Mesendoderm (in vitro differentiated cells): Measurements from ENCODE around the gene LRRC70.

Experiments
- DNase-seq: peaks from one replicate; pipeline ENCODE4 v3.0.0; 2013
- H2AK5ac ChIP-seq: 2 replicates; pipeline ENCODE4 v1.6.1; 2013; ENCODE audit warnings: low read length, inconsistent platforms
- H2BK120ac ChIP-seq: 2 replicates; pipeline ENCODE4 v1.6.1; 2013; ENCODE audit warnings: low read depth, mild to moderate bottlenecking, low read length, moderate library complexity, mixed read lengths
- H2BK15ac ChIP-seq: replicated peaks from 2 replicates; pipeline ENCODE4 v1.6.1; 2013; ENCODE audit warnings: low read depth, mild to moderate bottlenecking, moderate library complexity
- H2BK5ac ChIP-seq: 2 replicates; pipeline ENCODE4 v1.6.1; 2013; ENCODE audit warnings: low read length, inconsistent platforms
- H3K18ac ChIP-seq: 2 replicates; pipeline ENCODE4 v1.6.1; 2013; ENCODE audit warnings: mild to moderate bottlenecking, low read length, mixed read lengths
- H3K23ac ChIP-seq: one replicate; pipeline ENCODE4 v1.6.1; 2013; ENCODE audit warnings: low read length
- H3K27ac ChIP-seq: 2 replicates; pipeline ENCODE4 v1.5.1; 2013; ENCODE audit warnings: low read depth, mild to moderate bottlenecking, inconsistent platforms, low read length, moderate library complexity
- H3K27me3 ChIP-seq: 2 replicates; pipeline ENCODE4 v1.6.1; 2013; ENCODE audit warnings: low read length, control low read depth, mild to moderate bottlenecking, inconsistent platforms; ENCODE audit not compliant: insufficient read depth, poor library complexity
- H3K36me3 ChIP-seq: 2 replicates; pipeline ENCODE4 v1.6.1; 2013; ENCODE audit warnings: low read length, inconsistent platforms; ENCODE audit not compliant: control insufficient read depth, insufficient read depth
- H3K4ac ChIP-seq: one replicate; pipeline ENCODE4 v1.6.1; 2013; ENCODE audit warnings: low read depth, mild to moderate bottlenecking, low read length, moderate library complexity
- H3K4me1 ChIP-seq: 2 replicates; pipeline ENCODE4 v1.6.1; 2013; ENCODE audit warnings: low read depth, low read length, inconsistent platforms; ENCODE audit not compliant: control insufficient read depth
- H3K4me2 ChIP-seq: 2 replicates; pipeline ENCODE4 v1.6.1; 2013; ENCODE audit warnings: low read length
- H3K4me3 ChIP-seq: 2 replicates; pipeline ENCODE4 v1.5.1; 2013; ENCODE audit warnings: mild to moderate bottlenecking, low read length
- H3K56ac ChIP-seq: one replicate; pipeline ENCODE4 v1.6.1; 2013; ENCODE audit warnings: low read length
- H3K79me1 ChIP-seq: 2 replicates; pipeline ENCODE4 v1.6.1; 2013; ENCODE audit warnings: low read length, inconsistent platforms
- H3K79me2 ChIP-seq: 2 replicates; pipeline ENCODE4 v1.6.1; 2013; ENCODE audit warnings: mild to moderate bottlenecking, low read length; ENCODE audit not compliant: control insufficient read depth, insufficient read depth
- H3K9ac ChIP-seq: 2 replicates; pipeline ENCODE4 v1.6.1; 2013; ENCODE audit warnings: low read length, inconsistent platforms
- H4K5ac ChIP-seq: one replicate; pipeline ENCODE4 v1.6.1; 2013; ENCODE audit warnings: low read length
- H4K8ac ChIP-seq: one replicate; pipeline ENCODE4 v1.6.1; 2013; ENCODE audit warnings: low read depth, mild to moderate bottlenecking, control low read depth, low read length, moderate library complexity
- WGBS: extraction: QIAGEN DNeasy Blood & Tissue Kit; methylation state at CpG from one replicate; pipeline ENCODE4 v1.1.7; 2013; ENCODE audit warnings: low lambda C conversion rate, missing lambda C conversion rate; ENCODE audit not compliant: insufficient coverage; ENCODE audit errors: extremely low coverage; 5-methylcytosine and 5-hydroxymethylcytosine counted together

The LRRC70 gene

DNA sequence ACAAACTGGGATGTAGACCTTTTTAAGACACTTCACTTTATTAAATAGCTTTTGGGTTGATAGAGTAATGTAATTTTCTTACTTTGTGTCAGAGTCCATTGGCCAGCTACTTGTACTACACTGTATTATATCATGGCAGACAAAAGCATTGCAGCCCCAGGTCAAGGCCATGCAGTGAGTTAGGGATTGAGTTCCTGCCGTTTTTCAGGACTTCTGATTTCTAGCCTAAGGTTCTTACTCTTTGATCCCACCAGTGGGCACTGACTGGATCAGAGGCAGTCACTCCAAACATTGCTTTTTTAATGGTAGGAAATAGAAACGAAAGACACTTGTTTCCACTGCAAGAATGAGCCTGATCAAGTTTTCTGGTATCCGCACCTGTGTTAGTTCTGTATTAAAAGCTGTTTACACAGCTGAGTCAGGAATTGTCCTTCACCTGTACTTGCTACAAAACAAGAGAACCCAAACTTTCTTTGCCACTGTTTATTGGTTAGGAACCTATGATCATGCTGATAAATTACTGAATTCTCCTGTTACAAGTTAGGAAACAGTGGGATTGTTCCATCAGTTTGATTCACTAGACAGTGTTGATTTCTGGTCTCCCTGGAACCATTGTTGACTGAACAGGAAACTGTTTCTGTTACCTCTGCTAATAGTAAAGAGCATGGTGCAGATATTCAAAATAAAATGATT is 22.1 kb downstream of the LRRC70 start:
- Histone ChIP-seq H2BK120ac (no peak overlapping the region), H3K4ac (no peak overlapping the region), H3K9ac (no peak overlapping the region), H2AK5ac (no peak overlapping the region), H3K79me1 (no peaks in the 10 kb centered on the region), H3K79me2 (no peaks in the 10 kb centered on the region), H3K27me3 (no peaks in the 10 kb centered on the region), H3K4me1 (no peaks in the 10 kb centered on the region), H4K8ac (no peak overlapping the region), H2BK15ac (no peak overlapping the region), H2BK5ac (no peak overlapping the region), H3K23ac (no peak overlapping the region), H3K4me2 (no peak overlapping the region), H3K36me3 (no peaks in the 10 kb centered on the region), H3K56ac (no peak overlapping the region), H3K4me3 (no peak overlapping the region), H3K27ac (no peak overlapping the region), H4K5ac (no peak overlapping the region), H3K18ac (no peak overlapping the region)
- no peak for DNase-seq
- WGBS = no CpG with 5 or more reads among the region's 3 CpGs

DNA sequence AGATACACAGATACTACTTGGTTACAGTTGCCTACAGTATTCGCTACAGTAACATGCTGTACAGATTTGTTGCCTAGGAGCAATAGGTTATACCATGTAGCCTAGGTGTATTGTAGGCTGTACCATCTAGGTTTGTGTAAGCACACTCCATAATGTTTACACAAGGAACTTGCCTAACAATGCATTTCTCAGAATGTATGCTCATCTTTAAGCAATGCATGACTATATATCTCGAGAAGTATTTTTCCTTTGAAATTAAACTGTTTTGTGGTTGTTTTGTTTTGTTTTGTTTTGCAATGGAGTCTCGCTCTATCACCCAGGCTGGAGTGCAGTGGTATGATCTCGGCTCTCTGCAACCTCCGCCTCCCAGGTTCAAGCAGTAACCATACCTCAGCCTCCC is 25.3 kb downstream of the LRRC70 start:
- no CpG with 5 or more reads among the region's 5 CpGs for WGBS
- Histone ChIP-seq H3K36me3 (no peaks in the 10 kb centered on the region), H3K4me1 (no peaks in the 10 kb centered on the region), H2BK5ac (no peak overlapping the region), H3K4ac (no peak overlapping the region), H3K4me3 (no peak overlapping the region), H2BK15ac (no peak overlapping the region), H4K8ac (no peak overlapping the region), H3K27me3 (no peaks in the 10 kb centered on the region), H3K27ac (no peak overlapping the region), H3K56ac (no peak overlapping the region), H4K5ac (no peak overlapping the region), H3K79me2 (no peaks in the 10 kb centered on the region), H3K9ac (no peak overlapping the region), H3K18ac (no peak overlapping the region), H3K79me1 (no peaks in the 10 kb centered on the region), H2BK120ac (no peak overlapping the region), H3K23ac (no peak overlapping the region), H3K4me2 (no peak overlapping the region), H2AK5ac (no peak overlapping the region)
- DNase-seq = no peak

DNA sequence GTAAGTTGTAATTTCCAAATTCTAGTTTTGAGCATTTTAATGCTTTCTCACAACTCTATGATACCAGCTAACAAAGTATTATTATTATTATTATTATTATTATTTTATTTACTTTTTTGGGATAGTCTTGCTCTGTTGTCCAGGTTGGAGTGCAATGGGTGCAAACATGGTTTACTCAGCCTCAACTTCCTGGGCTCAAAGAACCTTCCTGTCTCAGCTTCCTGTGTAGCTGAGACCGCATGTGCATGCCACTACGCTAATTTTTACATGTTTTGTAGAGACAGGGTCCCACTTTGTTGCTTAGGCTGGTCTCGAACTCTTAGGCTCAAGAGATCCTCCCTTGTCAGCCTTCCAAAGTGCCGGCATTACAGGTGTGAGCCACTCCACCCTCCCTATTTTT is 27.0 kb downstream of the LRRC70 start:
- DNase-seq = no peak

GRCh38 chr5:62606878-62607277 is 28.3 kb downstream of the LRRC70 start:
- WGBS = no CpG with 5 or more reads among the region's 1 CpG

More for the DNA sequence above, 27.0 kb downstream of the LRRC70 start:
- no peak overlapping the region for H3K27ac ChIP-seq
- no peaks in the 10 kb centered on the region for H3K27me3 ChIP-seq
- H3K79me2 ChIP-seq = no peaks in the 10 kb centered on the region
- H3K4me1 ChIP-seq = no peaks in the 10 kb centered on the region
- H2BK15ac ChIP-seq = no peak overlapping the region
- no peak overlapping the region for H3K4me2 ChIP-seq
- H3K18ac ChIP-seq = no peak overlapping the region
- no peak overlapping the region for H3K9ac ChIP-seq
- no peak overlapping the region for H3K56ac ChIP-seq
- H3K23ac ChIP-seq = no peak overlapping the region
- H4K8ac ChIP-seq = no peak overlapping the region
- no CpG with 5 or more reads among the region's 4 CpGs for WGBS
- no peak overlapping the region for H3K4ac ChIP-seq
- H2AK5ac ChIP-seq = no peak overlapping the region
- H2BK120ac ChIP-seq = no peak overlapping the region
- no peaks in the 10 kb centered on the region for H3K36me3 ChIP-seq
- H3K4me3 ChIP-seq = no peak overlapping the region
- H4K5ac ChIP-seq = no peak overlapping the region
- H2BK5ac ChIP-seq = no peak overlapping the region
- no peaks in the 10 kb centered on the region for H3K79me1 ChIP-seq

GRCh38 chr5:62607615-62608014 is 29.0 kb downstream of the LRRC70 start:
- H3K56ac ChIP-seq = no peak overlapping the region
- no CpG with 5 or more reads among the region's 4 CpGs for WGBS

More at GRCh38 chr5:62606878-62607277, 28.3 kb downstream of the LRRC70 start:
- Histone ChIP-seq H3K23ac (no peak overlapping the region), H4K5ac (no peak overlapping the region), H3K79me1 (no peaks in the 10 kb centered on the region), H2BK5ac (no peak overlapping the region), H2BK120ac (no peak overlapping the region), H3K9ac (no peak overlapping the region), H2AK5ac (no peak overlapping the region), H3K27me3 (no peaks in the 10 kb centered on the region), H3K4ac (no peak overlapping the region), H3K4me1 (no peaks in the 10 kb centered on the region), H3K4me2 (no peak overlapping the region), H4K8ac (no peak overlapping the region), H3K36me3 (no peaks in the 10 kb centered on the region), H3K4me3 (no peak overlapping the region), H2BK15ac (no peak overlapping the region), H3K27ac (no peak overlapping the region), H3K79me2 (no peaks in the 10 kb centered on the region), H3K18ac (no peak overlapping the region), H3K56ac (no peak overlapping the region)
- DNase-seq = no peak

More at GRCh38 chr5:62607615-62608014, 29.0 kb downstream of the LRRC70 start:
- Histone ChIP-seq H2AK5ac (no peak overlapping the region), H2BK120ac (no peak overlapping the region), H3K27ac (no peak overlapping the region), H3K79me2 (no peaks in the 10 kb centered on the region), H2BK5ac (no peak overlapping the region), H3K4me1 (no peaks in the 10 kb centered on the region), H3K4ac (no peak overlapping the region), H3K23ac (no peak overlapping the region), H4K5ac (no peak overlapping the region), H3K9ac (no peak overlapping the region), H2BK15ac (no peak overlapping the region), H3K36me3 (no peaks in the 10 kb centered on the region), H3K4me3 (no peak overlapping the region), H3K79me1 (no peaks in the 10 kb centered on the region), H4K8ac (no peak overlapping the region), H3K18ac (no peak overlapping the region), H3K27me3 (no peaks in the 10 kb centered on the region), H3K4me2 (no peak overlapping the region)
- DNase-seq = no peak
